ENCODE results near the gene MKLN1.
A peak's percentile ranks its signal among the peaks of the same experiment; 100 is the strongest.

MKLN1 gene

GRCh38 chr7:131374821-131375220 is 47.1 kb downstream of the MKLN1 start:
- no peak for TF ChIP-seq CTCF (IDR thresholded peaks at IDR 0.05; ENCODE audit: low read length, missing control alignments)
- DNase-seq (ENCODE audit: low read depth), result no peak
- H3K4me3 ChIP-seq (replicated peaks; ENCODE audit: low read depth, low read length), result no peak overlapping the region

- H3K4me3 ChIP-seq (replicated peaks; ENCODE audit: low read depth, low read length), result no peak overlapping the region
- DNase-seq (ENCODE audit: low read depth), result peak; percentile 44
- no peak for TF ChIP-seq CTCF (IDR thresholded peaks at IDR 0.05; ENCODE audit: low read length, missing control alignments)
These were observed 53.6 kb downstream of the MKLN1 start for GRCh38 chr7:131381069-131381838.

- no peak for TF ChIP-seq CTCF (IDR thresholded peaks at IDR 0.05; ENCODE audit: low read length, missing control alignments)
- DNase-seq (ENCODE audit: low read depth), result peak; percentile 67
- H3K4me3 ChIP-seq (replicated peaks; ENCODE audit: low read depth, low read length), result no peak overlapping the region
These were observed 56.0 kb downstream of the MKLN1 start for GRCh38 chr7:131383417-131384285.

- H3K4me3 ChIP-seq (replicated peaks; ENCODE audit: low read depth, low read length), result no peak overlapping the region
- no peak for TF ChIP-seq CTCF (IDR thresholded peaks at IDR 0.05; ENCODE audit: low read length, missing control alignments)
- no peak for DNase-seq (ENCODE audit: low read depth)
These were observed 56.6 kb downstream of the MKLN1 start for GRCh38 chr7:131384286-131384635.

GRCh38 chr7:131385039-131385605 is 57.4 kb downstream of the MKLN1 start:
- peak; percentile 51 for DNase-seq (ENCODE audit: low read depth)
- H3K4me3 ChIP-seq (replicated peaks; ENCODE audit: low read depth, low read length), result no peak overlapping the region
- TF ChIP-seq CTCF (IDR thresholded peaks at IDR 0.05; ENCODE audit: low read length, missing control alignments), result no peak

GRCh38 chr7:131388126-131388525 is 60.5 kb downstream of the MKLN1 start:
- DNase-seq (ENCODE audit: low read depth), result no peak
- H3K4me3 ChIP-seq (replicated peaks; ENCODE audit: low read depth, low read length), result no peak overlapping the region
- no peak for TF ChIP-seq CTCF (IDR thresholded peaks at IDR 0.05; ENCODE audit: low read length, missing control alignments)
